HL-60 (cell line): ENCODE measurements around the gene SFMBT1.

Experiments
- DNase-seq, 2 experiments: peaks; one replicate each; pipeline ENCODE4 v3.0.0-alpha.2; 2010 to 2020; ENCODE audit warnings: low read depth in 1 of 2, low spot score in 1 of 2
- H3K27ac ChIP-seq: fragments of 250-450 bp; sonication (Bioruptor Pico); replicated peaks from 2 replicates; pipeline ENCODE4 v1.5.1; 2020; ENCODE audit warnings: mild to moderate bottlenecking, moderate library complexity
- H3K27me3 ChIP-seq: fragments of 250-450 bp; sonication (Bioruptor Pico); 2 replicates; pipeline ENCODE4 v1.5.1; 2021; ENCODE audit warnings: mild to moderate bottlenecking, moderate library complexity; ENCODE audit not compliant: insufficient read depth, poor library complexity, severe bottlenecking
- H3K4me3 ChIP-seq: replicated peaks from 2 replicates; pipeline ENCODE4 v1.5.1; 2011; ENCODE audit warnings: mild to moderate bottlenecking, control low read depth, low read length; ENCODE audit not compliant: insufficient read depth
- GABPA ChIP-seq: IDR thresholded peaks from 2 replicates; pipeline ENCODE4 v1.6.1; 2012; ENCODE audit warnings: low read depth
- POLR2AphosphoS5 ChIP-seq: IDR thresholded peaks from 2 replicates; pipeline ENCODE4 v1.6.1; 2012; ENCODE audit warnings: low read depth
- SPI1 ChIP-seq: IDR thresholded peaks from 2 replicates; pipeline ENCODE4 v1.6.1; 2012; ENCODE audit warnings: low read depth, mild to moderate bottlenecking, borderline replicate concordance
- TF ChIP-seq, protein P1 (sequence below): IDR thresholded peaks from one replicate; pipeline ENCODE4 v1.5.1; 2011; ENCODE audit warnings: low read length, control low read depth, inconsistent platforms; ENCODE audit not compliant: insufficient read depth
- TF ChIP-seq, protein P2 (sequence below): IDR thresholded peaks from 2 replicates; pipeline ENCODE4 v1.6.1; 2012; ENCODE audit warnings: low read depth; ENCODE audit not compliant: insufficient replicate concordance

The SFMBT1 gene

DNA sequence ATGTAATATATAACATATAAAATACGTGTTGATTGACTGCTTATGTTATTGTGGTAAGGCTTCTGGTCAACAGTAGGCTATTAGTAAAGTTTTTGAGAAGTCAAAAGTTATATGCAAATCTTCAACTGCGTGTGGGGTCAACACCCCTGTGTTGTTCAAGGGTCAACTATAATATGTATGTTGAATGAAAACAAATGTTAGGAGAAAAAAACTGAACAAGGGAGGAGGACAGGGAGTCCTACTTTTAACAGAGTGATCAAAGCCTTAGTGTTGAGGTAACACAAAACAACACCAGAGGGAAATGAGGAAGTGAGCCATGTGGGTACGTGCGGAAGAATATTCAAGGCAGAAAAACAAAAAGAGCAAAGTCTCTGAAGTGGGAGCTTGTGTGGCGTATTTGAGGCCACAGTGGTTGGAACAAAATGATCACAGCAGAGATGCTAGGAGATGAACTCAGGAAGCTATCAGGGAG is 62.5 kb downstream of the SFMBT1 start:
- TF ChIP-seq, protein P1, sequence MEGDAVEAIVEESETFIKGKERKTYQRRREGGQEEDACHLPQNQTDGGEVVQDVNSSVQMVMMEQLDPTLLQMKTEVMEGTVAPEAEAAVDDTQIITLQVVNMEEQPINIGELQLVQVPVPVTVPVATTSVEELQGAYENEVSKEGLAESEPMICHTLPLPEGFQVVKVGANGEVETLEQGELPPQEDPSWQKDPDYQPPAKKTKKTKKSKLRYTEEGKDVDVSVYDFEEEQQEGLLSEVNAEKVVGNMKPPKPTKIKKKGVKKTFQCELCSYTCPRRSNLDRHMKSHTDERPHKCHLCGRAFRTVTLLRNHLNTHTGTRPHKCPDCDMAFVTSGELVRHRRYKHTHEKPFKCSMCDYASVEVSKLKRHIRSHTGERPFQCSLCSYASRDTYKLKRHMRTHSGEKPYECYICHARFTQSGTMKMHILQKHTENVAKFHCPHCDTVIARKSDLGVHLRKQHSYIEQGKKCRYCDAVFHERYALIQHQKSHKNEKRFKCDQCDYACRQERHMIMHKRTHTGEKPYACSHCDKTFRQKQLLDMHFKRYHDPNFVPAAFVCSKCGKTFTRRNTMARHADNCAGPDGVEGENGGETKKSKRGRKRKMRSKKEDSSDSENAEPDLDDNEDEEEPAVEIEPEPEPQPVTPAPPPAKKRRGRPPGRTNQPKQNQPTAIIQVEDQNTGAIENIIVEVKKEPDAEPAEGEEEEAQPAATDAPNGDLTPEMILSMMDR, result no peak
- TF ChIP-seq, protein P2, sequence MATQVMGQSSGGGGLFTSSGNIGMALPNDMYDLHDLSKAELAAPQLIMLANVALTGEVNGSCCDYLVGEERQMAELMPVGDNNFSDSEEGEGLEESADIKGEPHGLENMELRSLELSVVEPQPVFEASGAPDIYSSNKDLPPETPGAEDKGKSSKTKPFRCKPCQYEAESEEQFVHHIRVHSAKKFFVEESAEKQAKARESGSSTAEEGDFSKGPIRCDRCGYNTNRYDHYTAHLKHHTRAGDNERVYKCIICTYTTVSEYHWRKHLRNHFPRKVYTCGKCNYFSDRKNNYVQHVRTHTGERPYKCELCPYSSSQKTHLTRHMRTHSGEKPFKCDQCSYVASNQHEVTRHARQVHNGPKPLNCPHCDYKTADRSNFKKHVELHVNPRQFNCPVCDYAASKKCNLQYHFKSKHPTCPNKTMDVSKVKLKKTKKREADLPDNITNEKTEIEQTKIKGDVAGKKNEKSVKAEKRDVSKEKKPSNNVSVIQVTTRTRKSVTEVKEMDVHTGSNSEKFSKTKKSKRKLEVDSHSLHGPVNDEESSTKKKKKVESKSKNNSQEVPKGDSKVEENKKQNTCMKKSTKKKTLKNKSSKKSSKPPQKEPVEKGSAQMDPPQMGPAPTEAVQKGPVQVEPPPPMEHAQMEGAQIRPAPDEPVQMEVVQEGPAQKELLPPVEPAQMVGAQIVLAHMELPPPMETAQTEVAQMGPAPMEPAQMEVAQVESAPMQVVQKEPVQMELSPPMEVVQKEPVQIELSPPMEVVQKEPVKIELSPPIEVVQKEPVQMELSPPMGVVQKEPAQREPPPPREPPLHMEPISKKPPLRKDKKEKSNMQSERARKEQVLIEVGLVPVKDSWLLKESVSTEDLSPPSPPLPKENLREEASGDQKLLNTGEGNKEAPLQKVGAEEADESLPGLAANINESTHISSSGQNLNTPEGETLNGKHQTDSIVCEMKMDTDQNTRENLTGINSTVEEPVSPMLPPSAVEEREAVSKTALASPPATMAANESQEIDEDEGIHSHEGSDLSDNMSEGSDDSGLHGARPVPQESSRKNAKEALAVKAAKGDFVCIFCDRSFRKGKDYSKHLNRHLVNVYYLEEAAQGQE, result no peak
- peak; percentile 99 for TF ChIP-seq SPI1
- peak; percentile 42; the same call in 1 of the 2 replicates for TF ChIP-seq POLR2AphosphoS5
- TF ChIP-seq GABPA, result no peak

DNA sequence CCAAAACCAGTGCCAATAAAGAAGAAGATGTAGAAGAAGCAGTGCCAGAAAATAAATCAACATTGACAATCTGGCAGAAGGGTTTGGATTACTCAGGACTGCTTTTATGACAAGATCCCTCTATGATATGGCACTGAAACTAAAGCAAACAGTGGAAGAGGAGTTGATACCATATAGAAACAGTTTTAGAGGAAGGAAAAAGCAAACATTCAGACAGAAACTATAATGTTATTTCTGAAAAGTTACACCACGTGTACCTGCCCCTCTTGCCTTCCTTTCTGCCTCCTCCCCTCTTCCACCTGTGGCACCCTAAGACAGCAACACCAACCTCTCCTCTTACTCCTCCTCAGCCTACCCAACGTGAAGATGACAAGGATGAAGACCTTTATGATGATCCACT is 63.0 kb downstream of the SFMBT1 start:
- no peak for TF ChIP-seq POLR2AphosphoS5
- TF ChIP-seq, protein P1, result no peak
- TF ChIP-seq GABPA, result no peak
- no peak for TF ChIP-seq SPI1
- TF ChIP-seq, protein P2, result no peak
- no peak overlapping the region for H3K4me3 ChIP-seq
- no peak for DNase-seq
- H3K27ac ChIP-seq, result peak overlapping the region; percentile 58
- H3K27me3 ChIP-seq, result no peaks in the 10 kb centered on the region

More for the DNA sequence above, 62.5 kb downstream of the SFMBT1 start:
- peak overlapping the region; percentile 58 for H3K27ac ChIP-seq
- no peaks in the 10 kb centered on the region for H3K27me3 ChIP-seq
- peak; percentile 41 to 76 for DNase-seq
- H3K4me3 ChIP-seq, result no peak overlapping the region

DNA sequence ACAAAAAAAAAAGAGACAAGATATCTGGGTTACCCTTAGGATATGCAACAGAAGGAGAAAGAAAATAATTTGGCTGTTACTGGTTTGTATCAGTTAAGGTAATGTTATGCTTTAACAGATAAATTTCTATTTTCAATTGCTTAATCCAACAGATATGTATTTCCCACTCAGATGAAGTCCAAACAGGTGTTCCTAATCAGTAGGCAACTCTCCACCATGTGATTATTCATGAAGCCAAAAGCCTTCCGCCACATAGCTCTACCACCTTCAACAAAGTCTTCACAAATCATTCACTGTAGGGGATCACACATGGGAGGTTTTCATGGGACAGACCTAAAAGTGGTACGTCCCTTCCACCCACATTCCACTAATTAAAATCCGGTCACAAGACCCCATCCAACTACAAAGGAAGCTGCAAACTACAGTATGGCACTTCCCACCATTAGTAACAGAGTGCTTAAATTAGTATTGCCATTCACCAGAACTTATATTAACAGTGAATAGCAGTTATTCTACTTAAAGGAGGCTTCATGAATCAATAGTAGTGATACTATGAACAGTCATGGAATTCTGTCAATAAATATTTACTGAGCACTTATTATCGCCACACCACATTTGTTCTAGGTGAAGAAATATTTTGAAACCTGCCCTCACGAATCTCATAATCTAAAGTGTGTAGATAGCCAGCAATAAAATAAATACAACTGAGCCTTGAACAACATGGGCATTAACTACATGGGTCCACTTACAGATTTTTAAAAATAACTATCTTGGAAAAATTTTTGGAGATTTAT is 66.5 kb downstream of the SFMBT1 start:
- no peaks in the 10 kb centered on the region for H3K27me3 ChIP-seq
- DNase-seq, result no peak
- no peak overlapping the region for H3K4me3 ChIP-seq
- H3K27ac ChIP-seq, result no peak overlapping the region
- TF ChIP-seq, protein P1, result no peak
- TF ChIP-seq, protein P2, result no peak
- TF ChIP-seq GABPA (no peak), POLR2AphosphoS5 (no peak), SPI1 (no peak)
